CD1c-positive myeloid dendritic cell (primary cell): ENCODE results near the gene KIFAP3.
"Not testable (repeated sequence)": the region's sequence is repeated elsewhere in the genome, so short reads cannot be mapped to it uniquely, and the experiment has no call there.

Source experiments
- DNase-seq: peaks from one replicate; pipeline ENCODE4 v3.0.0-alpha.2; 2016; ENCODE audit errors: extremely low spot score

Gene KIFAP3

DNA sequence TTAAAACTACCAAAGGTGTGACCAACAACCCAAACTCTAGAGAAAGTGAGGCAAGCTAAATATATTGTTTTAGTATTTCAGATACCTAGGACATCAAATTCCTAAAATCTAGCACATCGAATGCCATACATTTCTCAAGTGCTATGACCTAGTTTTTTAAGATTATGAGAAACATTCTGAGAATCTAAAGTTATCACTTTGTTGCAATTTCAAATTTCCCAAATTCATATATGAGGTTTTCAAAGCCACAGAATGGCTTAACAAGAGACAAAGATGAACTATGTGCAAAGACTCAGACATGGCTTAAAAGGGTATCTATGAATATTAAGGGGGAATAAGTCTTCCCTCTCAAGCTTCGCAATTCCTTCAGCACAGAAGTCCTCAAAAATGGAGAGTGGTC, 187.6 kb downstream of the KIFAP3 start:
- DNase-seq: no peak

DNA sequence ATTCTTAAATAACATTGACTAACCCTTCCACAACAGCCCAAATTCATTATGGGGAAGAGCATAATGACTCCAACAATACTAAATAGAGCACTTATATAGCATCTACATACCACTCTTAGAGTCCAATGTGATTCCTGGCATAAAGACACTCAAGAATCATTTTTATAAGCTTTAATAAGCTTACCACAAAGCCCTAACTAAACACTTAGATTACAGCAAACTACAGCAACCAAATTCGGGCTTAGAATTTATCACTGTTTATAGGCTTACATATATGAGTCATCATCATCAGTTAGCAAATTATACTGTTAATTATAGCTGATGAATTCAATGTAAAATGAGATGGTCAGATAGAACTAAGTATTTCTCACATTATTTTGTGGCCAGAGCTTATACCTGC, 188.1 kb downstream of the KIFAP3 start:
- no peak for DNase-seq

DNA sequence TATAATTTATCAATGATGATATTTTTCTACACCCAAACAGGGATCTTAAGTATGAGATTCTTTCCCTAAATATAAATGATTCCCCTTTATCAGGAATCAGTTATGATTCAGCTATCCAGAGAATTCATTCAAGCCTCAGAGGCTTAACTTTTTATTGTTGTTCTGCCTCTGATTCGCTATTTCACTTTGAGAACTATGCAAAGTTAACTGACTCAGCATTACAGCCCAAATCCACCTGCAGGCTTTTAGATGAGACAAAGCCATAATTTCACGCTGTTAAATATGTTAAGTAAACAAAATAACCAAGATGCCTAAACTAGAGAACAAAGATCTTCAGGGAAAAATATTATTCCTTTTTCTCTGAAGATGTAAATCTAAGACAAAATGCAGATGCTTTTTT, 189.3 kb downstream of the KIFAP3 start:
- no peak for DNase-seq

DNA sequence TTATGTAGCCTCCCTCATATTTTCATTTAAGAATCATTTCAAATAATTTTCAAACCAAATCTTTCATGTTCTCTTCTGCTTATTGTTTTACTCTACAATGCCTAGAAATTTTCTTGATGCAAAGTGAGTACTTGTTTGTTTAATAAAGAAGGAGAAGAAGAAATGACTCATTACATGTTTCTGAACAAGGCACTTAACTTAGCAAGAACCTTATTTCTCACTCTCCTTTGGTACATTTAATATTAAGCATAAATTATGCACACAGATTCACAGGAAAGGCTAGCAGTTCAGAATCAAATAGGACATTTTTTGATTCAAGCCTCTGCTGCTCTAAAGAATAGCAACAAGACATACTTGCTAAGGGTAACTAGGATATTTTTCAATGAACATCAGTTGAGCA, 189.9 kb downstream of the KIFAP3 start:
- DNase-seq: no peak

DNA sequence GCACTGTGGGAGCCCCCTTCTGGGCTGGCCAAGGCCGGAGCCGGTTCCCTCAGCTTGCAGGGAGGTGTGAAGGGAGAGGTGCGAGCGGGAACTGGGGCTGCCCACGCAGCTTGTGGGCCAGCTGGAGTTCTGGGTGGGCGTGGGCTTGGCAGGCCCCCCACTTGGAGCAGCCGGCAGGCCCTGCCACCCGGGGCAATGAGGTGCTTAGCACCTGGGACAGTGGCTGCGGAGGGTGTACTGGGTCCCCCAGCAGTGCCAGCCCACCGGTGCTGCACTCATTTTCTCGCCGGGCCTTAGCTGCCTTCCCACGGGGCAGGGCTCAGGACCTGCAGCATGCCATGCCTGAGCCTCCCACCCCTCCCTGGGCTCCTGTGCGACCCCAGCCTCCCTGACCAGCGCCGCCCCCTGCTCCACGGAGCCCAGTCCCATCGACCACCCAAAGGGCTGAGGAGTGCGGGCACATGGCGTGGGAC, 192.4 kb downstream of the KIFAP3 start:
- DNase-seq: no peak

DNA sequence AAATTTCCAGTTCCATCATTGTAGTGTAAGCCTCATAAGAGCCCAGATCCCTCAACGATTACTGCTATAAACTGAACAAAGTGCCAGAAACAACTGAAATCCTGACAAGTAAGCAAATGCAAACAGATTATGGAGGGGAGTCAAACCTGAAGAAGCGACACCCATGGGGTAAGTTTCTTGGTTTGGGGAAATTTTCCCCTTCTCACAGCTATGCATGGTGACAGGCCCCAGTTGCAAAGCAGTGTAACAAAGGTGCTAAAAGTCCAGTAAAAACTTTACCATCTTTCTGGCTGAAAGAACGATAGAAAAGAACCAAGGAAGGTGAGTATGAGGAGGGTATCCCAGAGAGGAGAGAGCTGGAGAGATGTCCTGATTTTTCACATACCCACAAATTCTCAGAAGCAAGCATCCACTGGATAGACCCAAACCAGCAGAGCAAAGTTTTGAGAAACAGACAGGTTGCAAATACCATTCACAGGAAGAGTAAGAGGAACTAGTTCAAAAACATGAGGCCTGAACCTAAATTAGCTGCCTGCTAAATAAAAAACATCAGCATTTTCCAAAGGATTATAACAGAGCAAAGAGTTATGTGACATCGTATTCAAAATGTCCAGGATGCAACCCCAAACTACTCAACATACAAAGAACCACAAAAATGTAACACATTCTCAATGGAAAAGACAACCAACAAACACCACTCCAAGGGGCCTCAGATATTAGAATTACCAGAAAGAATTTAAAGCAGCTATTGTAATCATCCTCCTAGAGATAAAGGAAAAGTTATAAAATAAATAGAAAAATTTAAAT, 195.3 kb downstream of the KIFAP3 start:
- DNase-seq: no peak

DNA sequence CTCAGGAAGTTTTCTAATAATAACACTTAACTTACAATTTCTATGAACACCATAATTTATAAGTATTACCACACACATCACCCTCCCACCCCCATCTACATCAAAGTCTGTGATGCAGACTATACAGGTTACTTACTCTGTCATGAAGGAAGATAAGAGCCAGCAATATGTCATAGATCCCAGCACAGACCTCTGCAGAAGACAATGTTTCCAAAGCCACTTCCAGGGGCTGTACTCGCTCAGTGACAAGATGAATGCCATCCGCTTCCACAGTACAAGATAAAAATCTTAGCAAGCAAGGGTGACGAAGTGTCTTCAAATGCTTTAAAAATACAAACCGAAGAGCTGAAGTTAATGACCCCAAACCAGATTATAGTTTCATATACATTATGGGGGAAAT, 196.0 kb downstream of the KIFAP3 start:
- DNase-seq: no peak

DNA sequence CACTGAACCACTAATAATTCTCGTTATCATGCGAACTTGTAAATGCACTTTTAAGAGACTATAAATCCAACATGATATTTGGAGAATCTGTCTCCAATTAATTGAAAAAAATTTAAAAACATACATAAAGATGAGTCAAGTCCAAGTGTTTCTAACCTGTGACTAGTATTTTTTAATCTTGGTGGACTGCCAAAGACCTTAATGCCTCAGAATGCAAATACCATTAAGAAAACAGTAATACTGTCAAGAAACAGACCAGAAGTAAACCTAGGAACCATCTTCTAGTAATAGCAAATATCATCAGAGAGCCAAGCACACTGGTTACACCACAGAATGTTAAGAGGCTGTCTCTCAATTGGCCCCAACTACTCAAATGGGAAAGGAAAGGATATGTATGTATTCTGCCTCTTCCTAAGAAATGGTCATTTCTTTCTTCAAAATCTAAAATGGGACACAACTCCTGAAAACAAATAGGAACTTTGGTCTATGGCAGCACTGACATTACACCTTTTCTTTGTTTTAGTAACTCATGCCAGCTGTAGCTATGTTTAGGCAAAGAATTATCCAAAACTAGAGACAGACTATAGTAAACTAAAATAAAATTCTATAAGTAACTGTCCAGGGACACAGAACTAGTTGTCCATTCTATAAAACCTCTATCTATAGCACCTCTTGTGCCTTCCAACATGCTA, 196.5 kb downstream of the KIFAP3 start:
- DNase-seq: no peak

DNA sequence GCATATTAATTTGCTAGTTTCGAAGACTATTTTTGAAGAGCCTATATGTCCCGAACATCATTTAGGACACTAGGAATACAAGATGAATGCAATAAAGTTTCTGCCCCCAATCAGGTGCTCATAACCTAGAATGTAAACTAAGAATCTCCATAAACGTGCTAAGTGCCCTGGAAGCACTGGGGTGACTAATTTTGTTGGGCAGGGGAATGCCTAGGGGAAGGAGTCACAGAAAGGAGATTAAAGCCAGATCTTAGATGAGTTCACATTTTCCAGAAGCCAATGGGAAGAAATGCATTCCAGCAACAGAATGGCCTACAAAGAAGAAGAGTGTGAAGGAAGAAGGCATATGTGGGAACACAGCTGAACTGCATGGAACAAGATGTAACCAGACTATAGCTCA, 200.3 kb downstream of the KIFAP3 start:
- no peak for DNase-seq

DNA sequence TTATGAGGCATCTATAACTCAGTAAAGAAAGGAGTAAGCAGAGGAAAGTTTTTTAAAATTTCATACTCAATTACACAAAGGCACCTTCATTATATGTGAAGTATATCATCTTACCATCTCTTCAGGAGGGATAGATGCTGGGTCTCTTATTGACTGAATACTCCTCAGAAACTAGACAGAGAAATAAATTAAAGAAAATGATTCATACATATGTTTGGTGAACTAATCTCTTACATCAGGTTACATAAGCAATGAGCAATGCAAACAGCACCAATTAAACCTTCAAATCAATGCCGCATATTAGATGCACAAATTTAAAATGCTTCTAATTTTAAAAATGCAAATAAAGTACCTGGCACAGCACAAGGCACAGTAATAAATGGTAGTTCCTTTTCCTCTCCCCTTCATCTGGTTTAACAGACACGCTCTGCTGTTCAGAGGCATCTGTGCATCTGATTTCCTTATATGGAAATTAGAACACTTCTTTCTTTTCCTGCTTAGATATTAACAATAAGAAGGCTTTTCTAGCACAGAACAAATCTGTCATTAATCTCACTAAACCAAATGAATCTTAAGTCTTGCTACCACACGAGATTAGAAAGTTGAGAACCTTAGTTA, 200.8 kb downstream of the KIFAP3 start:
- no peak for DNase-seq

DNA sequence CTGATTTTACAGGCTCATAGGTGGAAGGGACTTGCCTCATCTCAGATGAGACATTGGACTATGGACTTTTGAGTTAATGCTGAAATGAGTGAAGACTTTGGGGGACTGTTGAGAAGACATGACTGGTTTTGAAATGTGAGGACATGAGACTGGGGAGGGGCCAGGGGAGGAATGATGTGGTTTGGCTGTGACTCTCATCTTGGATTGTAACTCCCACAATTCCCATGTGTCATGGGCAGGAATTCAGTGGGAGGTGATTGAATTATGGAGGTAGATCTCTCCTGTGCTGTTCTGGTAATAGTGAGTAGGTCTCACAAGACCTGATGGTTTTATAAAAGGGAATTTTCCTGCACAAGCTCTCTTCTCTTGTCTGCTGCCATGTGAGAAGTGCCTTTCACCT, 201.6 kb downstream of the KIFAP3 start:
- no peak for DNase-seq

DNA sequence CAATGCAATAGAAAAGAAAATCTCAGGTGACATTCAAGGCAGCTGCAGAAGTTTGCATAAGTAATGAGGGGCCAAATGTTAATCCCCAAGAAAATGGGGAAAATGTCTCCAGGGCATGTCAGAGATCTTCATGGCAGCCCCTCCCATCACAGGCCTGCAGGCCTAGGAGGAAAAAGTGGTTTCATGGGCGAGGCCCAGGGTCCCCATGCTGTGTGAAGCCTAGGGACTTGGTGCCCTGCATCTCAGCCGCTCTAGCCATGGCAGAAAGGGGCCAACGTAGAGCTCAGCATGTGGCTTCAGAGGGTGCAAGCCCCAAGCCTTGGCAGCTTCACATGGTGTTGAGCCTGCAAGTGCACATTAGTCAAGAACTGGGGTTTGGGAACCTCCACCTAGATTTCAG, 202.5 kb downstream of the KIFAP3 start:
- DNase-seq: not testable (repeated sequence)
